Lower lobe of right lung (tissue), 2 donors: ENCODE measurements around the gene KIF5C. TPM values are rescaled to one million over a fixed set of nuclear protein-coding genes. Genes with fewer than 3 reads are reported as not detected.

Source experiments
- ATAC-seq, 2 donors: fragments of 200-7000 bp; cut with Tn5 transposase; one replicate each; pipeline ENCODE4 v1.9.1; 2020 to 2022; ENCODE audit warnings: mild to moderate bottlenecking in 2 of 2, moderate library complexity in 2 of 2
- DNase-seq: peaks from one replicate; pipeline ENCODE4 v3.0.0-alpha.2; 2020
- H3K27ac ChIP-seq: fragments of 200-600 bp; one replicate; pipeline ENCODE4 v1.8.0; 2022
- H3K27me3 ChIP-seq: fragments of 200-600 bp; one replicate; pipeline ENCODE4 v1.8.0; 2022; ENCODE audit warnings: low read depth
- H3K36me3 ChIP-seq: fragments of 200-600 bp; one replicate; pipeline ENCODE4 v1.8.0; 2022; ENCODE audit warnings: mild to moderate bottlenecking
- H3K4me1 ChIP-seq: fragments of 200-600 bp; one replicate; pipeline ENCODE4 v1.8.0; 2022
- H3K4me3 ChIP-seq: fragments of 200-600 bp; one replicate; pipeline ENCODE4 v1.8.0; 2022; ENCODE audit warnings: mild to moderate bottlenecking
- H3K9me3 ChIP-seq: fragments of 200-600 bp; one replicate; pipeline ENCODE4 v1.8.0; 2022
- intact Hi-C: fragments of 100-400 bp; cut with DNase I; formaldehyde crosslinking; loops from one replicate; pipeline ENCODE4 v1.11.0; 2022
- total RNA-seq: library from RNA; stranded (reverse); fragmentation: NEBNext Ultra II Directional; extraction: Animal tissue kit (Norgen Biotek cat#: 25700); gene quantifications from one replicate; pipeline ENCODE4 v1.2.1, GENCODE V29; 2021
- TF ChIP-seq, protein P1 (sequence below): fragments of 200-600 bp; IDR thresholded peaks from one replicate; pipeline ENCODE4 v1.8.0; 2022; ENCODE audit warnings: antibody characterized with exemption, mild to moderate bottlenecking
- donor health status: DM: no; HTN: yes; CAD: no; lungs with severe emphysema.

The KIF5C gene
- total RNA-seq, 1 donor from 2014 or later = 0.47 TPM

DNA sequence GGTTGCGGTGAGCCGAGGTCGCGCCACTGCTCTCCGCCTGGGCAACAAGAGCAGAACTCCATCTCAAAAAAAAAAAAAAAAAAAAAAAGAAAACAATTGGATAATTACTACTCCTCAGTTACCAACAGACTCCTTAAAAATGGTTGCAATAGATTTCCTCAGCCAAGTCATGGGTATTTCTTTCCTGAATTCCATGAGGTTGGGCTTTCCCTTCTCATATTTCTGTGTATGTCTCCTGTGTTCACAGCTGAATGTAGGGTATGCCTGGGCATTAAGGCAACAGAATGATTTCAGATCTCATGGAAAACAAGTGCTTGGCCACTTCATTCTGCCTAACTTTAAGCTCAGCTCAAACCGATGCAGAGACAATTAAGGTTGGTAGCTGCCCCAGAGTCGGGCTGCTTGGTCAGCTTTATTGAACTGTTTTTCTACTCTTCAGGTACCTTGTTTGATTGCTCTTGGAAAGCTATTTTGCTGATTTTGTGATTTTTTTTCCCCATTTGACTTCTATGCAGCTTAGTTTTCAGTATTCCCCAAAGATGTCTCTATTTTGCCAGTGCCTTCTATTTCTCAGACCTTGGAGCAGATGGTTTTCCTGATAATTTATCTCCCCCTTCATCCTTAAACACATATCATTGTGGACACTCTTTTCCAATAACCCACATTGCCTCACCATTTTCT is 24.8 kb downstream of the KIF5C start:
- ATAC-seq (no peak), DNase-seq (no peak)
- Histone ChIP-seq H3K4me1 (no peaks in the 10 kb centered on the region), H3K27ac (no peak overlapping the region), H3K4me3 (no peak overlapping the region), H3K27me3 (no peaks in the 10 kb centered on the region), H3K9me3 (no peaks in the 10 kb centered on the region), H3K36me3 (no peaks in the 10 kb centered on the region)
- TF ChIP-seq, protein P1, sequence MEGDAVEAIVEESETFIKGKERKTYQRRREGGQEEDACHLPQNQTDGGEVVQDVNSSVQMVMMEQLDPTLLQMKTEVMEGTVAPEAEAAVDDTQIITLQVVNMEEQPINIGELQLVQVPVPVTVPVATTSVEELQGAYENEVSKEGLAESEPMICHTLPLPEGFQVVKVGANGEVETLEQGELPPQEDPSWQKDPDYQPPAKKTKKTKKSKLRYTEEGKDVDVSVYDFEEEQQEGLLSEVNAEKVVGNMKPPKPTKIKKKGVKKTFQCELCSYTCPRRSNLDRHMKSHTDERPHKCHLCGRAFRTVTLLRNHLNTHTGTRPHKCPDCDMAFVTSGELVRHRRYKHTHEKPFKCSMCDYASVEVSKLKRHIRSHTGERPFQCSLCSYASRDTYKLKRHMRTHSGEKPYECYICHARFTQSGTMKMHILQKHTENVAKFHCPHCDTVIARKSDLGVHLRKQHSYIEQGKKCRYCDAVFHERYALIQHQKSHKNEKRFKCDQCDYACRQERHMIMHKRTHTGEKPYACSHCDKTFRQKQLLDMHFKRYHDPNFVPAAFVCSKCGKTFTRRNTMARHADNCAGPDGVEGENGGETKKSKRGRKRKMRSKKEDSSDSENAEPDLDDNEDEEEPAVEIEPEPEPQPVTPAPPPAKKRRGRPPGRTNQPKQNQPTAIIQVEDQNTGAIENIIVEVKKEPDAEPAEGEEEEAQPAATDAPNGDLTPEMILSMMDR = no peak
- intact Hi-C loops = no loop called here

DNA sequence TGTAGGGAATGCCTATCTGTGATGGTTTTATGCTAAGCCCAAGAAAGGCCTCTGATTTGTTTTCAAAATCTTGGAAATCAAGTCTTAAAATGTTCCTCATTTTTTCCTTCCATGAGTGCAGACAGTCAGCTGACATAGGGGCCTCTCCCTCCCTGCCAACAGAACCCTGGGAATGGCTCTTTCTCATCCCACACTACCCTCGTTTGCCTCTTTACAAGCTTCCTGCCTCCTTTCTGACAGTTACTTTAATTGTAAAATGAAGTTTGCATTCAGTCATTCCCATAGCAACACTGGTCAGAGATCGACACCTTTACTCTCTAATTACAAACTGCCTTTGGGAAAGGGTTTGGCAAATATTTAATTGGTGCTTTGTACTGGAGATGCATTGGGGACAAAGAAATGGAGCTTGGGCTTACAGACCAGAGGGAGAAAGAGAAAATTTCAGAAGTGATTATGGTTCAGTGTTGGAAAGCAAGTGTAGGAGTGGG is 25.4 kb downstream of the KIF5C start:
- Histone ChIP-seq H3K4me3 (no peak overlapping the region), H3K4me1 (no peaks in the 10 kb centered on the region), H3K9me3 (no peaks in the 10 kb centered on the region), H3K27me3 (no peaks in the 10 kb centered on the region), H3K36me3 (no peaks in the 10 kb centered on the region), H3K27ac (no peak overlapping the region)
- TF ChIP-seq, protein P1 = no peak
- ATAC-seq = no peak
- intact Hi-C loops = no loop called here
- DNase-seq = no peak

GRCh38 chr2:148901142-148901541 is 26.1 kb downstream of the KIF5C start:
- ATAC-seq (no peak), DNase-seq (no peak)
- TF ChIP-seq, protein P1 = no peak
- Histone ChIP-seq H3K36me3 (no peaks in the 10 kb centered on the region), H3K27me3 (no peaks in the 10 kb centered on the region), H3K4me3 (no peak overlapping the region), H3K9me3 (no peaks in the 10 kb centered on the region), H3K27ac (no peak overlapping the region), H3K4me1 (no peaks in the 10 kb centered on the region)
- intact Hi-C loops = no loop called here

DNA sequence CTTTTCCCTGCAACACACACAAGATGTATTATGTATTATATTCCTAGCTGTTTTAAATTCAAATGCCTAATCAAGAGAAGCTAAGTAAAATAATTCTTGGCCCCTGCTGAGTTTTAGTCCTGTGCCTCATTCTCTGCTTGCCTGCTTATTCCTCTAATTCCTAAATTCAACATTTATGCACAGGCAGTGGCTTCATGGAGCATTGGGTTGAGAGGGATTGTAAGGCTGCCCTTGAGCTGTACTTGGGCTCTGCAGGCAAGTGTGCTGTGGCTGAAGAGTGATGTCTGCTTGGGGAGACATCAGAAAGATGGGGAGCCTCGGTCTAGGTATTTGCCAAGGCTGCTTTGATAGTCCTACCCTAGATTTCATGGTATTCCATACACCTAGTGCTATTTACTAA is 27.8 kb downstream of the KIF5C start:
- no peak for ATAC-seq
- no peaks in the 10 kb centered on the region for H3K36me3 ChIP-seq
- no peaks in the 10 kb centered on the region for H3K4me1 ChIP-seq
- intact Hi-C loops = no loop called here
- no peak overlapping the region for H3K27ac ChIP-seq
- no peak overlapping the region for H3K4me3 ChIP-seq
- DNase-seq = no peak
- H3K9me3 ChIP-seq = no peaks in the 10 kb centered on the region
- TF ChIP-seq, protein P1 = no peak
- no peaks in the 10 kb centered on the region for H3K27me3 ChIP-seq

DNA sequence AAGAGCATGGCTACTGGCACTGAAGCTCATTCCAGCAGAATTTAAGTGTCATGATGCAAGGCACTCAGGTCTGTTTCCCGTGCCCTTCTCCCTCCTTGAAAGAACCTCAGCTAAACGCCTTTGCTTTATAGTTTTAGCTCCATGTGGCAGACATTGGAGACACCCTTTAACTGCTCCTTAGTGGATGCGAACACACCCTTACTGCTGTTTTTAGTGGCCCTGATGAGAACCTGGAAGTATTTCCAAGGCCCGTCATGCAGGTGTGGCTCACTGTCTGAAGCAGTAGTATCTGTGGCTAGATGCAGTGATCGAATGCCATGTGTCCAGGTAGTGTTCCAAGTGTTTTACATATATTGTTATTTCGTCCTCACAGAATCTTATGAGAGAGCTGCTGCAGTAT is 28.3 kb downstream of the KIF5C start:
- ATAC-seq = peak in 1 of 2 donors; percentile 28
- no peak overlapping the region for H3K27ac ChIP-seq
- no peaks in the 10 kb centered on the region for H3K27me3 ChIP-seq
- DNase-seq = no peak
- no peaks in the 10 kb centered on the region for H3K36me3 ChIP-seq
- no peaks in the 10 kb centered on the region for H3K9me3 ChIP-seq
- H3K4me3 ChIP-seq = no peak overlapping the region
- intact Hi-C loops = no loop called here
- H3K4me1 ChIP-seq = no peaks in the 10 kb centered on the region
- TF ChIP-seq, protein P1 = no peak
